GM12878 (cell line): ENCODE measurements around the gene TOP1. TPM values are rescaled to one million over a fixed set of nuclear protein-coding genes. Genes with fewer than 3 reads are reported as not detected.

Source experiments
- ATF7 ChIP-seq: fragments of 450-650 bp; IDR thresholded peaks from 2 replicates; pipeline ENCODE4 v1.6.1; 2016; ENCODE audit warnings: low read depth, mild to moderate bottlenecking
- IKZF1 ChIP-seq: fragments of 450-650 bp; conservative IDR thresholded peaks from 2 replicates; pipeline ENCODE4 v1.6.1; 2017; ENCODE audit warnings: antibody characterized with exemption, mild to moderate bottlenecking
- IKZF2 ChIP-seq, 2 experiments: fragments of 450-650 bp; IDR thresholded peaks; 2 replicates each; pipeline ENCODE4 v1.6.1; 2017; ENCODE audit warnings: mild to moderate bottlenecking in 2 of 2, moderate library complexity in 2 of 2
- MTA2 ChIP-seq: fragments of 450-650 bp; IDR thresholded peaks from 2 replicates; pipeline ENCODE4 v1.6.1; 2016; ENCODE audit warnings: low read depth, mild to moderate bottlenecking, moderate library complexity
- MYB ChIP-seq: fragments of 150-350 bp; IDR thresholded peaks from 2 replicates; pipeline ENCODE4 v1.6.1; 2014; ENCODE audit warnings: mild to moderate bottlenecking, low read depth, low read length, borderline replicate concordance
- POLR2AphosphoS2 ChIP-seq: IDR thresholded peaks from 2 replicates; pipeline ENCODE4 v1.6.1; 2011; ENCODE audit warnings: low read depth, mild to moderate bottlenecking, low read length, improper control_type of control experiment, moderate library complexity
- RAD51 ChIP-seq: fragments of 450-650 bp; IDR thresholded peaks from 2 replicates; pipeline ENCODE4 v1.6.1; 2016; ENCODE audit warnings: moderate library complexity, mild to moderate bottlenecking, inconsistent platforms
- SIX5 ChIP-seq: IDR thresholded peaks from 2 replicates; pipeline ENCODE4 v1.6.1; 2011; ENCODE audit warnings: mild to moderate bottlenecking, low read depth, low read length, moderate library complexity; ENCODE audit not compliant: severe bottlenecking
- SUPT20H ChIP-seq: IDR thresholded peaks from 2 replicates; pipeline ENCODE4 v1.6.1; 2011; ENCODE audit warnings: low read depth, mild to moderate bottlenecking, low read length, moderate library complexity, borderline replicate concordance; ENCODE audit not compliant: control insufficient read depth
- TAF1 ChIP-seq: IDR thresholded peaks from 2 replicates; pipeline ENCODE4 v1.6.1; 2011; ENCODE audit warnings: mild to moderate bottlenecking, low read depth, low read length, borderline replicate concordance
- ZNF622 ChIP-seq: fragments of 450-650 bp; IDR thresholded peaks from 2 replicates; pipeline ENCODE4 v1.6.1; 2017; ENCODE audit warnings: mild to moderate bottlenecking, inconsistent platforms
- polyA plus RNA-seq, 11 experiments: library from polyadenylated mRNA; depleted of rRNA in 4 of 11; unstranded in 6 of 11; stranded (reverse) in 5 of 11; fragments of >200 nt; fragmentation: Nextera tagmentation in 4 of 11; fragmentation: Illumina TruSeq in 1 of 11; extraction: Ambion mirVana in 4 of 11; extraction: Trizol in 1 of 11; gene quantifications; 1 replicate in 1 of 11; 2 replicates in 10 of 11; pipeline versions ENCODE4 v1.2.1 to v1.2.3, GENCODE V29; 2011 to 2016; ENCODE audit warnings: inconsistent platforms in 2 of 11, missing spikeins in 2 of 11, low read depth in 1 of 11
- total RNA-seq, 4 experiments: library from RNA; depleted of rRNA in 3 of 4; stranded (reverse); fragments of >200 nt in 3 of 4; fragmentation: Illumina TruSeq in 1 of 4; extraction: Trizol in 1 of 4; gene quantifications; 2 replicates each; pipeline versions ENCODE4 v1.2.1 to v1.2.3, GENCODE V29; 2013 to 2021
- TF ChIP-seq, protein P1 (sequence below): fragments of 450-650 bp; IDR thresholded peaks from 2 replicates; pipeline ENCODE4 v1.6.1; 2016; ENCODE audit warnings: mild to moderate bottlenecking, moderate library complexity, borderline replicate concordance
- TF ChIP-seq, protein P2 (sequence below): IDR thresholded peaks from 2 replicates; pipeline ENCODE4 v1.6.1; 2012; ENCODE audit warnings: low read depth, low read length, improper control_type of control experiment

The TOP1 gene
- total and polyA plus RNA-seq, 10 of the 15 experiments (the other 5 are each of a cell fraction or from before 2014, with no cell fraction given), result 21.5 to 128 (median 47.3) TPM

DNA sequence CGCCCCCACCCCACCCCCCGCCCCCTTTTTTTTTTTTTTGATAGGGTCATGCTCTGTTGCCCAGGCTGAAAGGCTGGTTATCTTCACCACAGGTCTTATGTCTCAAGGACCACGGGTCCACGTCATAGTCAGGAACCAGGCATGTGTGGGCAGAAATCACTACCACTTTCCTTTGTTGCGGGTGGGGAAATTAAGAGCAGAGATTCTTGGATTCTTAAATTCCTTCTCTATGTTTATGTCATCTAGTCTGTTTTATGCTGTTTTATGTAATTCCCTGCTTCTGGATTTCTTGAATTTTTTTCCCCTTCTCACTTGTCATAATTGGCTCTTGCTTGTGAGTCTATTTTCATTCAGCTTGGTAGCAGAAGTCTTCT is 82.9 kb downstream of the TOP1 start (continued):
- TF ChIP-seq, protein P1, sequence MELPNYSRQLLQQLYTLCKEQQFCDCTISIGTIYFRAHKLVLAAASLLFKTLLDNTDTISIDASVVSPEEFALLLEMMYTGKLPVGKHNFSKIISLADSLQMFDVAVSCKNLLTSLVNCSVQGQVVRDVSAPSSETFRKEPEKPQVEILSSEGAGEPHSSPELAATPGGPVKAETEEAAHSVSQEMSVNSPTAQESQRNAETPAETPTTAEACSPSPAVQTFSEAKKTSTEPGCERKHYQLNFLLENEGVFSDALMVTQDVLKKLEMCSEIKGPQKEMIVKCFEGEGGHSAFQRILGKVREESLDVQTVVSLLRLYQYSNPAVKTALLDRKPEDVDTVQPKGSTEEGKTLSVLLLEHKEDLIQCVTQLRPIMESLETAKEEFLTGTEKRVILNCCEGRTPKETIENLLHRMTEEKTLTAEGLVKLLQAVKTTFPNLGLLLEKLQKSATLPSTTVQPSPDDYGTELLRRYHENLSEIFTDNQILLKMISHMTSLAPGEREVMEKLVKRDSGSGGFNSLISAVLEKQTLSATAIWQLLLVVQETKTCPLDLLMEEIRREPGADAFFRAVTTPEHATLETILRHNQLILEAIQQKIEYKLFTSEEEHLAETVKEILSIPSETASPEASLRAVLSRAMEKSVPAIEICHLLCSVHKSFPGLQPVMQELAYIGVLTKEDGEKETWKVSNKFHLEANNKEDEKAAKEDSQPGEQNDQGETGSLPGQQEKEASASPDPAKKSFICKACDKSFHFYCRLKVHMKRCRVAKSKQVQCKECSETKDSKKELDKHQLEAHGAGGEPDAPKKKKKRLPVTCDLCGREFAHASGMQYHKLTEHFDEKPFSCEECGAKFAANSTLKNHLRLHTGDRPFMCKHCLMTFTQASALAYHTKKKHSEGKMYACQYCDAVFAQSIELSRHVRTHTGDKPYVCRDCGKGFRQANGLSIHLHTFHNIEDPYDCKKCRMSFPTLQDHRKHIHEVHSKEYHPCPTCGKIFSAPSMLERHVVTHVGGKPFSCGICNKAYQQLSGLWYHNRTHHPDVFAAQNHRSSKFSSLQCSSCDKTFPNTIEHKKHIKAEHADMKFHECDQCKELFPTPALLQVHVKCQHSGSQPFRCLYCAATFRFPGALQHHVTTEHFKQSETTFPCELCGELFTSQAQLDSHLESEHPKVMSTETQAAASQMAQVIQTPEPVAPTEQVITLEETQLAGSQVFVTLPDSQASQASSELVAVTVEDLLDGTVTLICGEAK, result no peak
- TF ChIP-seq SUPT20H (no peak), RAD51 (no peak), MTA2 (peak; percentile 39; the same call in 1 of the 2 replicates), MYB (no peak), TAF1 (no peak), IKZF1 (peak; percentile 43), IKZF2 (IDR thresholded peaks at IDR 0.05) (peak; percentile 71 to 72; a peak in 2 of 4 replicates), POLR2AphosphoS2 (no peak), SIX5 (no peak), ATF7 (peak; percentile 38; the same call in 1 of the 2 replicates), ZNF622 (no peak)
- TF ChIP-seq, protein P2, sequence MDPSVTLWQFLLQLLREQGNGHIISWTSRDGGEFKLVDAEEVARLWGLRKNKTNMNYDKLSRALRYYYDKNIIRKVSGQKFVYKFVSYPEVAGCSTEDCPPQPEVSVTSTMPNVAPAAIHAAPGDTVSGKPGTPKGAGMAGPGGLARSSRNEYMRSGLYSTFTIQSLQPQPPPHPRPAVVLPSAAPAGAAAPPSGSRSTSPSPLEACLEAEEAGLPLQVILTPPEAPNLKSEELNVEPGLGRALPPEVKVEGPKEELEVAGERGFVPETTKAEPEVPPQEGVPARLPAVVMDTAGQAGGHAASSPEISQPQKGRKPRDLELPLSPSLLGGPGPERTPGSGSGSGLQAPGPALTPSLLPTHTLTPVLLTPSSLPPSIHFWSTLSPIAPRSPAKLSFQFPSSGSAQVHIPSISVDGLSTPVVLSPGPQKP, result no peak
- TF ChIP-seq, all 136 proteins: peak for 7
